ENCODE results near the gene NRSN2. TPM values are rescaled to one million over a fixed set of nuclear protein-coding genes. Genes with fewer than 3 reads are reported as not detected.
"Not testable (repeated sequence)": the region's sequence is repeated elsewhere in the genome, so short reads cannot be mapped to it uniquely, and the experiment has no call there.

NRSN2 gene
- total RNA-seq, 1 donor from 2014 or later = 23.9 TPM

- DNase-seq (ENCODE audit: low spot score) = no peak
- intact Hi-C loops (cut with DNase I) = no loop called here
Measured at GRCh38 chr20:387520-387919, 40.6 kb downstream of the NRSN2 start.

GRCh38 chr20:388034-388994, 41.4 kb downstream of the NRSN2 start:
- DNase-seq (ENCODE audit: low spot score) = no peak
- intact Hi-C loops (cut with DNase I) = no loop called here

GRCh38 chr20:389220-389619, 42.3 kb downstream of the NRSN2 start:
- intact Hi-C loops (cut with DNase I) = no loop called here
- no peak for DNase-seq (ENCODE audit: low spot score)

- DNase-seq (ENCODE audit: low spot score) = no peak
- intact Hi-C loops (cut with DNase I) = no loop called here
Measured at GRCh38 chr20:391041-391711, 44.3 kb downstream of the NRSN2 start.

- DNase-seq (ENCODE audit: low spot score); intact Hi-C loops (cut with DNase I): not testable (repeated sequence)
Measured at GRCh38 chr20:393296-393695, 46.4 kb downstream of the NRSN2 start.

DNA sequence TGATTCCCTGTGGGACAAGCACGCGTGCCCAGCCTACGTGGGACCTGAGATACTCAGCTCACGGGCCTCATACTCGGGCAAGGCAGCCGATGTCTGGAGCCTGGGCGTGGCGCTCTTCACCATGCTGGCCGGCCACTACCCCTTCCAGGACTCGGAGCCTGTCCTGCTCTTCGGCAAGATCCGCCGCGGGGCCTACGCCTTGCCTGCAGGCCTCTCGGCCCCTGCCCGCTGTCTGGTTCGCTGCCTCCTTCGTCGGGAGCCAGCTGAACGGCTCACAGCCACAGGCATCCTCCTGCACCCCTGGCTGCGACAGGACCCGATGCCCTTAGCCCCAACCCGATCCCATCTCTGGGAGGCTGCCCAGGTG, 49.3 kb downstream of the NRSN2 start:
- intact Hi-C loops (cut with DNase I) = no loop called here
- DNase-seq (ENCODE audit: low spot score) = no peak

- DNase-seq (ENCODE audit: low spot score) = no peak
- intact Hi-C loops (cut with DNase I) = no loop called here
Measured at GRCh38 chr20:396619-397431, 49.9 kb downstream of the NRSN2 start.

- intact Hi-C loops (cut with DNase I) = no loop called here
- no peak for DNase-seq (ENCODE audit: low spot score)
Measured at GRCh38 chr20:397432-398237, 50.7 kb downstream of the NRSN2 start.

GRCh38 chr20:399182-399707, 52.3 kb downstream of the NRSN2 start:
- intact Hi-C loops (cut with DNase I) = no loop called here

GRCh38 chr20:400128-400453, 53.2 kb downstream of the NRSN2 start:
- intact Hi-C loops (cut with DNase I) = no loop called here
- no peak for DNase-seq (ENCODE audit: low spot score)

More at GRCh38 chr20:399182-399707, 52.3 kb downstream of the NRSN2 start:
- no peak for DNase-seq (ENCODE audit: low spot score)

DNA sequence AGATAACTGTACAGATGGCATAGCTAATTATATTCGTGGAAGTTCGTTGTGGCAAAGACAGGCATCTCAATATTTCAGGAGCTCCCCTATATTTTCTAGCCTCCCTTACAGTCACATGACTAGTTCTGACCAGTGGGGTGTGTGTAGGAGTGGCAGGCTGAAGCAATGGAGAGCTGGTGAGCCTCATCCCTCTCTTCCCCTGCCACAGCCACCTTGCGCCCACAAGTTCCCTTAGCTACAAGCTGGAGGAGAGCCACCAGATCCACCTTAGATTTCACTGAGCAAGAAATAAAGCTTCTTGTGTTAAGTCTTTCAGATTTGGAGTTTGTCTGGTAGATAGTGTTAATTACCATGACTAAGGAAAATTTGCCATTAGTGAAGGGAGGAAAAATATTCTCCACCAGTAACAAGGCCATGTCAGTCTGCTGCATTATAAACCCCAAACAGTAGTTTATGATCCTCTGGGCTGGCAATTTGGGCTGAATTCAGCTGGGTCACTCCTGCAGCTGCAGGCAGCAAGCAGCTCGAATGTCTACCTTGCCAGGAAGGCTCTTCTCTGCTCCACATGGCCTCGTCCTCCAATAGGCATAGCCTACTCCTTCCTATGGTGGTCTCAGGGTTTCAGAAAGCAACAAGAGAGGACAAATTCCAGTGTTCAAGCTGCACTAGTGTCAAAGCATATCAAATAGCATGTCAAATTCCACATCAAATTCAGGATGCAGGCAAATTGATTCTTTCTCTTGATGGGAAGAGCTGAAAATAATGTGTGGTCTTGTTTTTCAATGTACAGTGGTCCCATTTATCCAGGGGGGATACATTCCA, 53.8 kb downstream of the NRSN2 start:
- DNase-seq (ENCODE audit: low spot score) = no peak
- intact Hi-C loops (cut with DNase I) = no loop called here

- intact Hi-C loops (cut with DNase I) = no loop called here
- no peak for DNase-seq (ENCODE audit: low spot score)
Measured at GRCh38 chr20:401682-402495, 55.0 kb downstream of the NRSN2 start.

DNA sequence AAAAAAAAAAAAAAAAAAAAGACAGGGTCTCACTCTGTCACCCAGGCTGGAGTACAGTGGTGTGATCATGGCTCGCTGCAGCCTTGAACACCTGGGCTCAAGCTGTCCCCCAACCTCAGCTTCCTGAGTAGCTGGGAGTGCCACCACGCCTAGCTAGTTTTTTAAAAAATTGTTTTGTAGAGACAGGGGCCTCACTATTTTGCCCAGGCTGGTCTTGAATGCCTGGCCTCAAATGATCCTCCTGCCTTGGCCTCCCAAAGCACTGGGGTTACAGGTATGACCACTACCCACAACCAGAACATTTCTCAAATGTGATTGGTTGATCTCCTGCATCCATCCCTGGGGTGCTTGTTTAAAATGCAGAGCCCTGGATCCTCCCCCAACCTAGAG, 55.6 kb downstream of the NRSN2 start:
- no peak for DNase-seq (ENCODE audit: low spot score)
- intact Hi-C loops (cut with DNase I) = no loop called here

DNA sequence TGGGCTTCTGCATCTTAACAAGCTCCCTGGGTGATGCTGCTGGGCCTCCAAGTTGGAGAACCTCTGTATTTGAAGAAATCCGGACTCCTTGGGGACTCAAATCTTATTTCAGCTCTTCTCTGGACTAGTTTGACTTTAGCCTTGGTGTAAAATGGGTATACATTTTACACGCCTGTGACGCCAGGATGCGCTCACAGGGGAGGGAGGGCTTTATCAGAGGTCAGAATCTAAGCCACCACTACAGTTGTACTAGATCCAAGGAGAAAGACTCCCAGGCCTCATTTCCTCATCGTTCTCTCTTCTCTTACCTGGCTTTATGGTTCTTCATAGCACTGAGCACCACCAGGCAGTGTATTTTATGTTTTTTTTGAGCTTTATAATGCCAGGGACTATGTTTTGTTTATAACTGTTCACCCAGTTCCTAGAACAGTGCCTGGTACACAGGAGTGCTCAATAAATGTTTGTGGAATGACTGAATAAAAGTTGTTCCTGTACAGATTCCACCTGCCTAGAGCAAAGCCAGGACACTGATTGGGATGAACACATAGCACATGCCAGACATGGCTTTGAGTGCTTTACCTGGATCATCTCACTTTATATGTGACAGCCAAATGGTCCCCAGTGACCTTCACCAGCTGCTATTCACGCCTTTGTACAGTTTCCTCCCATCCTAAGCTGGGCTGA, 56.1 kb downstream of the NRSN2 start:
- DNase-seq (ENCODE audit: low spot score) = no peak
- intact Hi-C loops (cut with DNase I) = no loop called here

- intact Hi-C loops (cut with DNase I) = no loop called here
- no peak for DNase-seq (ENCODE audit: low spot score)
Measured at GRCh38 chr20:403582-403957, 56.7 kb downstream of the NRSN2 start.

GRCh38 chr20:404088-404487, 57.2 kb downstream of the NRSN2 start:
- no peak for DNase-seq (ENCODE audit: low spot score)
- intact Hi-C loops (cut with DNase I) = no loop called here
